SU-DHL-6 (cell line): Measurements from ENCODE around the gene TCEA3.
"Not testable (repeated sequence)": the region's sequence is repeated elsewhere in the genome, so short reads cannot be mapped to it uniquely, and the experiment has no call there.

Experiments used
- H2AFZ ChIP-seq: fragments of 200-600 bp; sonication (generic); 2 replicates; pipeline ENCODE4 v1.6.1; 2014; ENCODE audit warnings: low read depth, mild to moderate bottlenecking, moderate library complexity, mixed read lengths, antibody characterized with exemption, low read length; ENCODE audit not compliant: severe bottlenecking
- H3F3A ChIP-seq: fragments of 200-600 bp; shearing (Covaris generic); 2 replicates; pipeline ENCODE4 v1.6.0; 2016; ENCODE audit warnings: antibody characterized with exemption, mild to moderate bottlenecking; ENCODE audit not compliant: insufficient read depth
- H3K27ac ChIP-seq: fragments of 200-600 bp; sonication (generic); 2 replicates; pipeline ENCODE4 v1.5.1; 2016; ENCODE audit warnings: low read depth, mild to moderate bottlenecking, low read length, moderate library complexity, mixed read lengths
- H3K27me3 ChIP-seq: fragments of 200-600 bp; sonication (generic), shearing (Covaris generic); 2 replicates; pipeline ENCODE4 v1.6.0; 2014; ENCODE audit warnings: mild to moderate bottlenecking, low read length
- H3K36me3 ChIP-seq: fragments of 200-600 bp; sonication (generic); 2 replicates; pipeline ENCODE4 v1.6.1; 2014; ENCODE audit warnings: mild to moderate bottlenecking, low read length, mixed read lengths
- H3K4me2 ChIP-seq: fragments of 300-600, 200-600 bp; shearing (Covaris generic), sonication (generic); 2 replicates; pipeline ENCODE4 v1.6.0; 2014; ENCODE audit warnings: low read length, low read depth, mild to moderate bottlenecking; ENCODE audit not compliant: poor library complexity, severe bottlenecking
- H3K4me3 ChIP-seq: fragments of 200-600 bp; sonication (generic); 2 replicates; pipeline ENCODE4 v1.5.1; 2014; ENCODE audit warnings: antibody characterized with exemption, low read length, mild to moderate bottlenecking, mixed read lengths; ENCODE audit not compliant: insufficient read depth, poor library complexity, severe bottlenecking
- H3K79me2 ChIP-seq: fragments of 200-600 bp; sonication (generic); 2 replicates; pipeline ENCODE4 v1.6.1; 2014; ENCODE audit warnings: mild to moderate bottlenecking, low read length, moderate library complexity; ENCODE audit not compliant: insufficient read depth
- H3K9ac ChIP-seq: fragments of 200-600 bp; sonication (generic); 2 replicates; pipeline ENCODE4 v1.7.0; 2014; ENCODE audit warnings: mild to moderate bottlenecking, low read length
- H3K9me2 ChIP-seq: fragments of 200-600 bp; sonication (generic); replicated peaks from 2 replicates; pipeline ENCODE4 v1.6.1; 2014; ENCODE audit warnings: low read length; ENCODE audit not compliant: insufficient read depth
- H3K9me3 ChIP-seq: fragments of 200-600 bp; sonication (generic); 2 replicates; pipeline ENCODE4 v1.6.1; 2014; ENCODE audit warnings: low read length, mixed read lengths; ENCODE audit not compliant: insufficient read depth
- H4K20me1 ChIP-seq: fragments of 200-600 bp; sonication (generic); 2 replicates; pipeline ENCODE4 v1.6.1; 2014; ENCODE audit warnings: low read depth, mild to moderate bottlenecking, antibody characterized with exemption, low read length, moderate library complexity, mixed read lengths
- EZH2phosphoT487 ChIP-seq: fragments of 200-600 bp; sonication (generic), shearing (Covaris generic); conservative IDR thresholded peaks from 2 replicates; pipeline ENCODE4 v1.6.1; 2018; ENCODE audit warnings: mild to moderate bottlenecking, antibody characterized with exemption, low read length, moderate library complexity, mixed read lengths
- TF ChIP-seq, protein P1 (sequence below): fragments of 200-600 bp; sonication (generic); IDR thresholded peaks from one replicate; pipeline ENCODE4 v1.5.1; 2017; ENCODE audit warnings: antibody characterized with exemption, mild to moderate bottlenecking, low read length, moderate library complexity; ENCODE audit not compliant: insufficient read depth, poor library complexity, severe bottlenecking

TCEA3 gene

DNA sequence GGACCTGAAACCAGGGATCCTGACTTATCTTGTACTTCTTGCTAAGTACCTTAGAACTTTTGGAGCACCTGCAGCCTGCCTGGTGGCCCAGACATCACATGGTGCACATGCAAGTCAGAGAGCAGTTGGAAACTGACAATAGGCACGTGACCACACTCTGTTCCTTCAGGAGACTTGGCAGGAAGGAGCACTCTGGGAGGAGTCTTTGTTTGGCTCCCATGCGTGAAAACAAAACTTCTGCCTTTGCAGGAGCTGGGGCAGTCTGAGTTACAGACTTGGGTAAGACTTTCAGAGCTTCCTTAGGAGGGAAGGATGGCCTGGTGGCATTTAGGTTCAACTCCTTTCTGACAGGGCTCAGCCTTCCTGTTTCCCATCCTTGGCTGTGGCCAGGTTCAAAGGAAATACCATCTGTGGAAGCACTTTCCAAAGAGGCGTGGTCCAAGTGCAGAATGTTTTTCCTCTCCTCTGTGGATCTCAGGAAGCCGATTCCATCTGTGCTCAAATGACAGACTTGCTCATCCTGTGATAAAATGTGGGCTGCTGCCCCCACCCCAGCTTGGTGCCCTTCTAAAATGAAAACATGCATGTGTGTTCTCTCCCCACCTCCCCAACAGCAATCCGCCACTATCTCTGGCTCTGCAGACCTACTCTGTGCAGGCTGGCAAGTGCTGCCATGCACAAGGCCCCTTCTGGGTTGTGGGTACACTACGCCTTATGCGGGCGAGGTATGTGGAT lies 40.8 kb downstream of the TCEA3 start:
- no peak overlapping the region for H3K4me2 ChIP-seq
- H3K79me2 ChIP-seq = no peaks in the 10 kb centered on the region
- no peak overlapping the region for H3K9ac ChIP-seq
- no peak overlapping the region for H3K27ac ChIP-seq
- no peaks in the 10 kb centered on the region for H4K20me1 ChIP-seq
- no peak overlapping the region for H2AFZ ChIP-seq
- H3K36me3 ChIP-seq = no peaks in the 10 kb centered on the region
- H3K9me2 ChIP-seq = no peaks in the 10 kb centered on the region
- no peaks in the 10 kb centered on the region for H3K9me3 ChIP-seq
- no peaks in the 10 kb centered on the region for H3K27me3 ChIP-seq
- no peak for TF ChIP-seq EZH2phosphoT487
- TF ChIP-seq, protein P1, sequence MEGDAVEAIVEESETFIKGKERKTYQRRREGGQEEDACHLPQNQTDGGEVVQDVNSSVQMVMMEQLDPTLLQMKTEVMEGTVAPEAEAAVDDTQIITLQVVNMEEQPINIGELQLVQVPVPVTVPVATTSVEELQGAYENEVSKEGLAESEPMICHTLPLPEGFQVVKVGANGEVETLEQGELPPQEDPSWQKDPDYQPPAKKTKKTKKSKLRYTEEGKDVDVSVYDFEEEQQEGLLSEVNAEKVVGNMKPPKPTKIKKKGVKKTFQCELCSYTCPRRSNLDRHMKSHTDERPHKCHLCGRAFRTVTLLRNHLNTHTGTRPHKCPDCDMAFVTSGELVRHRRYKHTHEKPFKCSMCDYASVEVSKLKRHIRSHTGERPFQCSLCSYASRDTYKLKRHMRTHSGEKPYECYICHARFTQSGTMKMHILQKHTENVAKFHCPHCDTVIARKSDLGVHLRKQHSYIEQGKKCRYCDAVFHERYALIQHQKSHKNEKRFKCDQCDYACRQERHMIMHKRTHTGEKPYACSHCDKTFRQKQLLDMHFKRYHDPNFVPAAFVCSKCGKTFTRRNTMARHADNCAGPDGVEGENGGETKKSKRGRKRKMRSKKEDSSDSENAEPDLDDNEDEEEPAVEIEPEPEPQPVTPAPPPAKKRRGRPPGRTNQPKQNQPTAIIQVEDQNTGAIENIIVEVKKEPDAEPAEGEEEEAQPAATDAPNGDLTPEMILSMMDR = no peak
- no peaks in the 10 kb centered on the region for H3F3A ChIP-seq
- H3K4me3 ChIP-seq = no peak overlapping the region

DNA sequence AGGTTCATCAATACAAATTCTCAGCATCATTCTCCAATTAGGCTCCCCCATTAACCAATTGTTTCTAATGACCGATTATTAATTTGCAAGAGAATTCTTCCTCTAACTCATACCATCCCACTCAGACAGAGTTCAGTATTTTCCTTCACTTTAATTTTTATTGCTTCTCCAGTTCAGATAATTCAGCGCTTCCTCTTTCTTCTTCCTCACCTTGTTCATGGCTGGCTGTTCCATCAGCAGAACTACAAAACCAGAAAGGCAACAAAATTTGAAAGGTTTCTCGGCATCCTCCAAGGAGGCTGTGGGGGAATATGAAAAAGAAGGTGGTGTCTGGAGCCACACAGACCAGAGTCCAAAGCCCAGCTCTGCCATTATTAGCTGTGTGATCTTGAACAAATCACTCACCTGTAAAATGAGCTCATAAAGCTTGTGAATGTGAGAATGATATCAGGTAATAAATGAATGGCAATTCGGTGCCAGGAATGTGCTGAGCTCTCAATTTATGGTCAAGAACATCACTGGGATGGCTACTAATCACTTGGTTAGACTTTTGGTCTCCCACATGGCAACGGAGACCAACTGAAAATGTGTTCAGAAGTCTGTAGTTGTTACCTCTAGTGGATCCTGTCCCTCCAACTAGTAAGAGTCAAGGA lies 43.2 kb downstream of the TCEA3 start:
- no peak overlapping the region for H3K4me2 ChIP-seq
- H3K27me3 ChIP-seq = no peaks in the 10 kb centered on the region
- H3K36me3 ChIP-seq = no peaks in the 10 kb centered on the region
- no peaks in the 10 kb centered on the region for H3F3A ChIP-seq
- no peak overlapping the region for H2AFZ ChIP-seq
- no peaks in the 10 kb centered on the region for H4K20me1 ChIP-seq
- H3K27ac ChIP-seq = no peak overlapping the region
- no peaks in the 10 kb centered on the region for H3K79me2 ChIP-seq
- no peak overlapping the region for H3K9ac ChIP-seq
- no peaks in the 10 kb centered on the region for H3K9me3 ChIP-seq
- TF ChIP-seq, protein P1 = no peak
- no peak for TF ChIP-seq EZH2phosphoT487
- H3K4me3 ChIP-seq = no peak overlapping the region
- no peaks in the 10 kb centered on the region for H3K9me2 ChIP-seq

DNA sequence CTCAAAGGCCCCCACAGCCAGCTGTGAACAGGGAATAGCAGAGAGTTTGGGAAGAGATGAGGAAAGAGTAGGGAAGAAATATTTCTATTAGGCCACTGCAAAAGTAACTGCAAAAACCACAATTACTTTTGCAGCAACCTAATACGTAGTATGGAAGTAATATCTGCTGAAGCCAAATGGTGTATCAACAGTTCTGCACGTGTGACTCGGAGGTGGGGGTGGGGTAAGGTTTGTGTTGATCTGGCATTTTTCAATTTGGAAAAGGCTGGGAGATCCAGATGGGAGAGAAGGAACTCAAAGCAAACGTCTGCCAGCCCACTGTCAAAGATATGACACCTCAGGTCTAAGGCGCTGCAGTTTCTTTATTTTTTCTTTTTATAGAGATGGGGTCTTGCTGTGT lies 43.8 kb downstream of the TCEA3 start:
- TF ChIP-seq, protein P1 = no peak
- TF ChIP-seq EZH2phosphoT487 = no peak
- Histone ChIP-seq H3K9me3 (no peaks in the 10 kb centered on the region), H3K9ac (no peak overlapping the region), H3K27me3 (no peaks in the 10 kb centered on the region), H3K79me2 (no peaks in the 10 kb centered on the region), H3K36me3 (no peaks in the 10 kb centered on the region), H3K27ac (no peak overlapping the region), H3K4me2 (no peak overlapping the region), H4K20me1 (no peaks in the 10 kb centered on the region), H2AFZ (no peak overlapping the region), H3K9me2 (no peaks in the 10 kb centered on the region), H3F3A (no peaks in the 10 kb centered on the region), H3K4me3 (no peak overlapping the region)

DNA sequence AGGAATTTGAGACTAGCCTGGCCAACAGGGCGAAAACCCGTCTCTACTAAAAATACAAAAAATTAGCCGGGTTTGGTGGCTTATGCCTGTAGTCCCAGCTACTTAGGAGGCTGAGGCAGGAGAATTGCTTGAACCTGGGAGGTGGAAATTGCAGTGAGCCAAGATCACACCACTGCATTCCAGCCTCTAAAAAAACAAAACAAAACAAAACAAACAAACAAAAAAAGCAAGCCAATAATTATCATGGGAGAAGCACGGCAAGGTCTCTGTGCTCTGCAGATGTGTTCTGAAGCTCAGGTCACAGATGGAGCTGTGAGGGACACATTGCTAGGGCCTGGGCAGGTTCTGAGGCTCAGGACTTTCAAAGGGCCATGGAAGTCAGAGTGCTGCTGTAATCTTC lies 44.3 kb downstream of the TCEA3 start:
- H3K4me2 ChIP-seq, H3K27ac ChIP-seq, H3F3A ChIP-seq, H4K20me1 ChIP-seq, H3K27me3 ChIP-seq, H3K9me3 ChIP-seq, H3K36me3 ChIP-seq, H3K4me3 ChIP-seq, H2AFZ ChIP-seq, H3K79me2 ChIP-seq, H3K9ac ChIP-seq, H3K9me2 ChIP-seq: not testable (repeated sequence)
